CD4-positive, alpha-beta memory T cell (primary cell): ENCODE results near the gene RAMP3. TPM values are rescaled to one million over a fixed set of nuclear protein-coding genes. Genes with fewer than 3 reads are reported as not detected.
A peak's percentile ranks its signal among the peaks of the same experiment; 100 is the strongest.

Source experiments
- CTCF ChIA-PET: fragments of 350-600 bp; sonication (Branson Sonifier 250); formaldehyde crosslinking; loops from one replicate; lab custom pipeline; 2021; ENCODE audit warnings: inconsistent platforms; ENCODE audit not compliant: partially characterized antibody; lab: Charles Lee
- POLR2A ChIA-PET: fragments of 350-600 bp; sonication (Branson Sonifier 250); formaldehyde crosslinking; loops from one replicate; lab custom pipeline; 2021; ENCODE audit not compliant: partially characterized antibody; lab: Charles Lee
- DNase-seq, 5 donors: peaks; one replicate each; pipeline versions ENCODE4 v3.0.0 to v3.0.0-alpha.2; 2020 to 2022; ENCODE audit warnings: mixed read lengths in 1 of 5
- H3K27ac ChIP-seq: one replicate; pipeline ENCODE4 v1.7.0; 2013; ENCODE audit warnings: low read depth, low read length
- H3K27me3 ChIP-seq: 2 replicates; pipeline ENCODE4 v1.7.0; 2013; ENCODE audit warnings: mild to moderate bottlenecking, low read length, moderate library complexity; ENCODE audit not compliant: insufficient read depth
- H3K36me3 ChIP-seq: 2 replicates; pipeline ENCODE4 v1.7.0; 2013; ENCODE audit warnings: mild to moderate bottlenecking, low read length, moderate library complexity; ENCODE audit not compliant: insufficient read depth
- H3K4me1 ChIP-seq: 2 replicates; pipeline ENCODE4 v1.7.0; 2013; ENCODE audit warnings: mild to moderate bottlenecking, low read length, moderate library complexity; ENCODE audit not compliant: insufficient read depth
- H3K4me3 ChIP-seq, 2 donors: one replicate each; pipeline ENCODE4 v1.7.0; 2013; ENCODE audit warnings: low read length in 2 of 2, mild to moderate bottlenecking in 1 of 2
- H3K9me3 ChIP-seq, 2 donors: one replicate each; pipeline ENCODE4 v1.7.0; 2013; ENCODE audit warnings: low read length in 2 of 2, control low read depth in 1 of 2; ENCODE audit not compliant: control insufficient read depth in 1 of 2
- H3K27ac Mint-ChIP-seq, 7 donors: one replicate each; pipeline ENCODE4 v1.8.0; 2020 to 2021; ENCODE audit warnings: mixed read lengths in 7 of 7, mild to moderate bottlenecking in 6 of 7, inconsistent platforms in 3 of 7, moderate library complexity in 3 of 7
- H3K27me3 Mint-ChIP-seq, 2 donors: one replicate each; pipeline ENCODE4 v1.8.0; 2020 to 2021; ENCODE audit warnings: mixed read lengths in 2 of 2
- H3K36me3 Mint-ChIP-seq, 2 donors: one replicate each; pipeline ENCODE4 v1.8.0; 2020 to 2021; ENCODE audit warnings: mixed read lengths in 2 of 2, inconsistent platforms in 1 of 2, mild to moderate bottlenecking in 1 of 2
- H3K4me1 Mint-ChIP-seq, 4 donors: one replicate each; pipeline ENCODE4 v1.8.0; 2020 to 2021; ENCODE audit warnings: mixed read lengths in 4 of 4, mild to moderate bottlenecking in 1 of 4
- H3K4me3 Mint-ChIP-seq, 8 donors: one replicate each; pipeline ENCODE4 v1.8.0; 2020 to 2021; ENCODE audit warnings: mixed read lengths in 8 of 8, mild to moderate bottlenecking in 7 of 8, moderate library complexity in 6 of 8, inconsistent platforms in 3 of 8
- H3K9me3 Mint-ChIP-seq, 8 donors: one replicate each; pipeline ENCODE4 v1.8.0; 2020 to 2021; ENCODE audit warnings: mixed read lengths in 8 of 8, mild to moderate bottlenecking in 5 of 8, inconsistent platforms in 3 of 8, moderate library complexity in 1 of 8
- intact Hi-C: fragments of 100-400 bp; cut with micrococcal nuclease; formaldehyde crosslinking; loops from one replicate; pipeline ENCODE4 v1.15.1; 2023
- polyA plus RNA-seq, 2 donors: library from polyadenylated mRNA; unstranded; fragments of 300-500 nt; fragmentation: Illumina TruSeq; gene quantifications; one replicate each; pipeline ENCODE4 v1.2.3, GENCODE V29; 2021
- total RNA-seq, 2 experiments: library from RNA; stranded (reverse); gene quantifications; one replicate each; pipeline ENCODE4 v1.2.3, GENCODE V29; 2021

The RAMP3 gene
- total and polyA plus RNA-seq, 4 experiments from 2014 or later, result 0.38 to 1.6 TPM; not detected in 2

GRCh38 chr7:45171946-45172345 lies 14.4 kb downstream of the RAMP3 start:
- POLR2A ChIA-PET, result no interaction called here
- no peaks in the 10 kb centered on the region for H3K36me3 Mint-ChIP-seq
- Histone ChIP-seq H3K4me1 (no peaks in the 10 kb centered on the region), H3K27me3 (no peaks in the 10 kb centered on the region), H3K27ac (no peak overlapping the region), H3K36me3 (no peaks in the 10 kb centered on the region), H3K4me3 (no peak overlapping the region), H3K9me3 (no peaks in the 10 kb centered on the region)
- CTCF ChIA-PET, result interaction anchor here (1.2 kb wide), 1 partner anchor 32 kb away, joined by 3 read pairs; no protein-coding TSS in a partner anchor
- peaks cover 0 to 5% (median 0%) of the 10 kb centered on the region in 4 donors for H3K4me1 Mint-ChIP-seq
- H3K9me3 Mint-ChIP-seq, result peaks cover 0 to 2% (median 0%) of the 10 kb centered on the region in 8 donors
- intact Hi-C loops, result no loop called here
- H3K27me3 Mint-ChIP-seq, result peaks cover 0 to 2% of the 10 kb centered on the region in 2 donors
- H3K27ac Mint-ChIP-seq, result peak overlapping the region in 1 of 7 donors; percentile 42
- peak overlapping the region in 1 of 8 donors; percentile 46 for H3K4me3 Mint-ChIP-seq
- no peak for DNase-seq

GRCh38 chr7:45173596-45174327 lies 16.2 kb downstream of the RAMP3 start:
- intact Hi-C loops, result no loop called here
- ChIA-PET POLR2A (no interaction called here), CTCF (interaction anchor here (1.0 to 1.1 kb wide), 2 partner anchors 10 to 23 kb away, joined by 3 read pairs; no protein-coding TSS in a partner anchor)
- DNase-seq, result no peak
- H3K4me3 ChIP-seq, result no peak overlapping the region
- no peaks in the 10 kb centered on the region for H3K36me3 Mint-ChIP-seq
- H3K27me3 ChIP-seq, result no peaks in the 10 kb centered on the region
- no peaks in the 10 kb centered on the region for H3K36me3 ChIP-seq
- no peak overlapping the region for H3K27ac ChIP-seq
- peaks cover 2 to 6% of the 10 kb centered on the region in 2 donors for H3K27me3 Mint-ChIP-seq
- peaks cover 0 to 2% (median 0%) of the 10 kb centered on the region in 8 donors for H3K9me3 Mint-ChIP-seq
- no peak overlapping the region for H3K4me3 Mint-ChIP-seq
- H3K9me3 ChIP-seq, result no peaks in the 10 kb centered on the region
- H3K27ac Mint-ChIP-seq, result no peak overlapping the region
- H3K4me1 ChIP-seq, result no peaks in the 10 kb centered on the region
- peaks cover 0 to 5% (median 0%) of the 10 kb centered on the region in 4 donors for H3K4me1 Mint-ChIP-seq

- POLR2A ChIA-PET, result no interaction called here
These were observed 16.7 kb downstream of the RAMP3 start for GRCh38 chr7:45174328-45174610.

GRCh38 chr7:45174966-45175765 lies 17.6 kb downstream of the RAMP3 start:
- Histone ChIP-seq H3K4me3 (no peak overlapping the region), H3K9me3 (no peaks in the 10 kb centered on the region), H3K27me3 (no peaks in the 10 kb centered on the region), H3K36me3 (no peaks in the 10 kb centered on the region), H3K4me1 (no peaks in the 10 kb centered on the region), H3K27ac (no peak overlapping the region)
- Mint-ChIP-seq H3K4me1 (peaks cover 0 to 4% (median 0%) of the 10 kb centered on the region in 4 donors), H3K9me3 (peaks cover 0 to 1% (median 0%) of the 10 kb centered on the region in 8 donors), H3K27me3 (peaks cover 4 to 5% of the 10 kb centered on the region in 2 donors), H3K27ac (no peak overlapping the region), H3K36me3 (no peaks in the 10 kb centered on the region), H3K4me3 (peak overlapping the region in 1 of 8 donors; percentile 3)
- POLR2A ChIA-PET, result no interaction called here
- intact Hi-C loops, result no loop called here
- CTCF ChIA-PET, result no interaction called here
- no peak for DNase-seq

More at GRCh38 chr7:45174328-45174610, 16.7 kb downstream of the RAMP3 start:
- DNase-seq, result no peak
- H3K4me1 ChIP-seq, result no peaks in the 10 kb centered on the region
- H3K4me1 Mint-ChIP-seq, result peaks cover 0 to 5% (median 0%) of the 10 kb centered on the region in 4 donors
- no peaks in the 10 kb centered on the region for H3K36me3 ChIP-seq
- H3K36me3 Mint-ChIP-seq, result no peaks in the 10 kb centered on the region
- no peak overlapping the region for H3K4me3 ChIP-seq
- H3K27me3 Mint-ChIP-seq, result peaks cover 2 to 6% of the 10 kb centered on the region in 2 donors
- no peak overlapping the region for H3K4me3 Mint-ChIP-seq
- H3K9me3 Mint-ChIP-seq, result peaks cover 0 to 2% (median 0%) of the 10 kb centered on the region in 8 donors
- no peaks in the 10 kb centered on the region for H3K27me3 ChIP-seq
- intact Hi-C loops, result no loop called here
- no peak overlapping the region for H3K27ac ChIP-seq
- H3K27ac Mint-ChIP-seq, result no peak overlapping the region
- CTCF ChIA-PET, result interaction anchor here (1.0 kb wide), 1 partner anchor 10 kb away, joined by 3 read pairs; no protein-coding TSS in a partner anchor
- no peaks in the 10 kb centered on the region for H3K9me3 ChIP-seq

GRCh38 chr7:45176091-45176490 lies 18.5 kb downstream of the RAMP3 start:
- H3K4me1 ChIP-seq, result no peaks in the 10 kb centered on the region
- Mint-ChIP-seq H3K27ac (no peak overlapping the region), H3K27me3 (peaks cover 4 to 5% of the 10 kb centered on the region in 2 donors), H3K36me3 (no peaks in the 10 kb centered on the region), H3K4me3 (no peak overlapping the region), H3K9me3 (peaks cover 0 to 1% (median 0%) of the 10 kb centered on the region in 8 donors), H3K4me1 (peaks cover 0 to 4% (median 0%) of the 10 kb centered on the region in 4 donors)
- H3K4me3 ChIP-seq, result no peak overlapping the region
- no peak overlapping the region for H3K27ac ChIP-seq
- H3K27me3 ChIP-seq, result no peaks in the 10 kb centered on the region
- CTCF ChIA-PET, result no interaction called here
- no peaks in the 10 kb centered on the region for H3K9me3 ChIP-seq
- no peaks in the 10 kb centered on the region for H3K36me3 ChIP-seq
- POLR2A ChIA-PET, result no interaction called here
- intact Hi-C loops, result no loop called here
- no peak for DNase-seq

GRCh38 chr7:45176886-45177731 lies 19.5 kb downstream of the RAMP3 start:
- H3K27ac ChIP-seq, result no peak overlapping the region
- no peaks in the 10 kb centered on the region for H3K4me1 ChIP-seq
- Mint-ChIP-seq H3K27me3 (peaks cover 4 to 5% of the 10 kb centered on the region in 2 donors), H3K4me3 (no peak overlapping the region), H3K9me3 (peaks cover 0 to 1% (median 0%) of the 10 kb centered on the region in 8 donors), H3K36me3 (no peaks in the 10 kb centered on the region), H3K27ac (no peak overlapping the region), H3K4me1 (peaks cover 0 to 4% (median 0%) of the 10 kb centered on the region in 4 donors)
- CTCF ChIA-PET, result no interaction called here
- no peak for DNase-seq
- no peak overlapping the region for H3K4me3 ChIP-seq
- POLR2A ChIA-PET, result no interaction called here
- intact Hi-C loops, result no loop called here
- no peaks in the 10 kb centered on the region for H3K27me3 ChIP-seq
- H3K36me3 ChIP-seq, result no peaks in the 10 kb centered on the region
- H3K9me3 ChIP-seq, result no peaks in the 10 kb centered on the region
